ENCODE results near the gene RABL6.
"Not testable (repeated sequence)": the region's sequence is repeated elsewhere in the genome, so short reads cannot be mapped to it uniquely, and the experiment has no call there.

Gene RABL6

DNA sequence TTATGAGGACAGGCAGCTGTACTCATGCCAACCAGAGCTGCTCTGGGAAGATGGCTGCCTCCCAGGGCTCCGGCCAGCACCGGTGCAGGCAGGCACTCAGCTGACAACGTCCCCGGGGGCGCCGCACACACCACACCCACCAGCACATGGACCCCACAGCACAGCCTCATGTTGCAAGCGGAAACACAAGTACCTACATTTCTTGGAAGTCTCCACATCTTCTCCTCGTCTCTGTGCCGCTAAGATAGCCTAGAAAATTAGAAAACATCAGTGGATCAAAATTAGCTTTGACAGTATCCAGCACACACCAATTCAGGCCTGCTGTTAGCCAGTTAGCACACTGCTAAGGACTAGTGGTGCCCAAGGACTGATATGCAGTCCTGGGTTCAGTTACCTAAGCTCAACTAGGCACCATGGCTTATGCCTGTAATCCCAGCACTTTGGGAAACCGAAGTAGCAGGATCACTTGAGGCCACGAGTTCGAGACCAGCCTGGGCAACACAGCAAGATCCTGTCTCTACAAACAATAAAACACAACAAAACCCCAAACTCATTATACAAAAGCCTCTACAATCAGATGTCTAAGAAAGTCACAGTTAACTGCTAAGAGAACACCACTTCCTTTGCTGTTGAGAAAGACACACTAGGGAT lies 56.0 kb downstream of the RABL6 start:
- H3K36me3 ChIP-seq = peaks cover 42% of the 10 kb centered on the region
- TF ChIP-seq, protein P1, sequence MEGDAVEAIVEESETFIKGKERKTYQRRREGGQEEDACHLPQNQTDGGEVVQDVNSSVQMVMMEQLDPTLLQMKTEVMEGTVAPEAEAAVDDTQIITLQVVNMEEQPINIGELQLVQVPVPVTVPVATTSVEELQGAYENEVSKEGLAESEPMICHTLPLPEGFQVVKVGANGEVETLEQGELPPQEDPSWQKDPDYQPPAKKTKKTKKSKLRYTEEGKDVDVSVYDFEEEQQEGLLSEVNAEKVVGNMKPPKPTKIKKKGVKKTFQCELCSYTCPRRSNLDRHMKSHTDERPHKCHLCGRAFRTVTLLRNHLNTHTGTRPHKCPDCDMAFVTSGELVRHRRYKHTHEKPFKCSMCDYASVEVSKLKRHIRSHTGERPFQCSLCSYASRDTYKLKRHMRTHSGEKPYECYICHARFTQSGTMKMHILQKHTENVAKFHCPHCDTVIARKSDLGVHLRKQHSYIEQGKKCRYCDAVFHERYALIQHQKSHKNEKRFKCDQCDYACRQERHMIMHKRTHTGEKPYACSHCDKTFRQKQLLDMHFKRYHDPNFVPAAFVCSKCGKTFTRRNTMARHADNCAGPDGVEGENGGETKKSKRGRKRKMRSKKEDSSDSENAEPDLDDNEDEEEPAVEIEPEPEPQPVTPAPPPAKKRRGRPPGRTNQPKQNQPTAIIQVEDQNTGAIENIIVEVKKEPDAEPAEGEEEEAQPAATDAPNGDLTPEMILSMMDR (IDR thresholded peaks at IDR 0.05; ENCODE audit: low read depth, low read length) = no peak
- peaks cover 3% of the 10 kb centered on the region; the same call in 1 of the 2 replicates for H3K9me3 ChIP-seq
- peaks cover 9% of the 10 kb centered on the region for H3K4me1 ChIP-seq
- no peak for DNase-seq
- H3K4me3 ChIP-seq (ENCODE audit: low read depth, low read length) = no peak overlapping the region
- H3K27me3 ChIP-seq = no peaks in the 10 kb centered on the region

DNA sequence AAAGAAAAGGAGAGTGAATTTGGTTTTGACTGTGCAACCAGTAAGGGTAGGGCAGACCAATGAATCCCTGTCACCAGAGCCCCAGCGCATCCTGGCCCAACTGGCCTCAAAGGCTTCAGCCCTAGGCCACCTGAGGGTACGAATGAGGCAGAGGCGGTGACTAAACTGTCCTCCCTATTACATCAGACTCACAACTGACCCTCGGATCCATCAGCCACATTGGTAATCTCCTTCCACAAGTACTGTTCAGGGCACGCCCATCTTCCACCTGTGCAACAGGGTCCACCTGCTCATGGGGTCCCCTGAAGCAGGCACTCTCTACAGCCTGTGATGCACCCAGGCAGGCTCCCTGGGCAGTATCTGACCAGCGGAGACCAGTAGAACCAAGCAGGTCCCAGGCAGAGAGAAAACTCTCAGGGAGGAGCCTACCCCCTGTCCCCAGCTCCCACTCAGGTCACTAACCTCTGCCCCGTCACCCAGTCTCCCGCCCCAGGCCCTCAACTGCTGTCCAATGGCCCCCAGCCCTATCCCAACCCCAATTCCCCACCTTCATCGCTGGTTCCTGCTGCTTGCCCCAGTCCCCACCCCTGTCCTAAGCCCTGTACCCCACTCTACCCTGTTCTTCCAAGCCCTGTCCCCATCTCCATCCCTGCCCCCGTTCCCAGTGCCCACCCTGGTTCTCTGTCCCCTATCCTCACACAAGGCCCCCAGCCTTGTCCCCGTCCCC lies 57.5 kb downstream of the RABL6 start:
- peaks cover 3% of the 10 kb centered on the region; the same call in 1 of the 2 replicates for H3K9me3 ChIP-seq
- H3K36me3 ChIP-seq = peaks cover 42% of the 10 kb centered on the region

DNA sequence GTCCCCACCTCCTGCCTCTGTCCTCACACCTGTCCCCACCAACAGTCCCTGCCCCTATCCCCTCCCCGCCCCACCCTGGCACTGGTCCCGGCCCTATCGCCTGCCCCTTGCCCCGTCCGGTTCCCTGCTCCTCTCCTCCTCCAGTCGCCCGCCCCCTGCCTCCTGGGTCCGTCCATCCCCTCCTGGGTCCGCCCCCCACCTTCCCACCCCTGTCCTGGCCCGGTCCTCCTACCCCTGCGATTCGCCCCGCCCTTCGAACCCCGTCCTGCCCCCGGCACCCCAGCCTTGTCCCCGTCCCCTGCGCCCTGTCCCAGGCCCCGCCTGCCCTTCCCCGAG lies 58.0 kb downstream of the RABL6 start:
- no peaks in the 10 kb centered on the region for H3K27me3 ChIP-seq
- peak overlapping the region; percentile 74 for H3K4me3 ChIP-seq (ENCODE audit: low read depth, low read length)
- TF ChIP-seq, protein P1 (IDR thresholded peaks at IDR 0.05; ENCODE audit: low read depth, low read length) = no peak

More for the DNA sequence above, 57.5 kb downstream of the RABL6 start:
- Histone ChIP-seq H3K27me3 (no peaks in the 10 kb centered on the region), H3K4me3 (ENCODE audit: low read depth, low read length) (peak overlapping the region; percentile 74), H3K4me1 (no peaks in the 10 kb centered on the region)
- TF ChIP-seq, protein P1 (IDR thresholded peaks at IDR 0.05; ENCODE audit: low read depth, low read length) = no peak
- no peak for DNase-seq

DNA sequence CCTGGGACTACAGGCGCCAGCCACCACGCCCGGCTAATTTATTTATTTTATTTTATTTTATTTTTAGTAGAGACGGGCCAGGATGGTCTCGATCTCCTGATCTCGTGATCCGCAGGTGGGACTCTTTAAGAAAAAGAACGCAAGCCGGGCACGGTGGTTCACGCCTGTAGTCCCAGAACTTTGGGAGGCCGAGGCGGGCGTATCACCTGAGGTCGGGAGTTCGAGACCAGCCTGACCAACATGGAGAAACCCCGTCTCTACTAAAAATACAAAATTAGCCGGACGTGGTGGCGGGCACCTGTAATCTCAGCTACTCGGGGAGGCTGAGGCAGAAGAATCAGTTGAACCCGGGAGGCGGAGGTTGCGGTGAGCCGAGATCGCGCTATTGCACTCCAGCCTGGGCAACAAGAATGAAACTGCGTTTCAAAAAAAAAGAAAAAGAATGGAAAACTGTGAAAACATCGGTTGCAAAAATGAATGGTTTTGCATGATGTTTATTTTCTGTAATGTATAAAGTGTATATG lies 59.2 kb downstream of the RABL6 start:
- Histone ChIP-seq H3K36me3 (peaks cover 29% of the 10 kb centered on the region), H3K9me3 (peaks cover 10% of the 10 kb centered on the region; the same call in 1 of the 2 replicates)

More for the DNA sequence above, 58.0 kb downstream of the RABL6 start:
- H3K9me3 ChIP-seq = peaks cover 5% of the 10 kb centered on the region; the same call in 1 of the 2 replicates
- H3K36me3 ChIP-seq = peaks cover 40% of the 10 kb centered on the region
- peak; percentile 29 for DNase-seq
- H3K4me1 ChIP-seq = no peaks in the 10 kb centered on the region

DNA sequence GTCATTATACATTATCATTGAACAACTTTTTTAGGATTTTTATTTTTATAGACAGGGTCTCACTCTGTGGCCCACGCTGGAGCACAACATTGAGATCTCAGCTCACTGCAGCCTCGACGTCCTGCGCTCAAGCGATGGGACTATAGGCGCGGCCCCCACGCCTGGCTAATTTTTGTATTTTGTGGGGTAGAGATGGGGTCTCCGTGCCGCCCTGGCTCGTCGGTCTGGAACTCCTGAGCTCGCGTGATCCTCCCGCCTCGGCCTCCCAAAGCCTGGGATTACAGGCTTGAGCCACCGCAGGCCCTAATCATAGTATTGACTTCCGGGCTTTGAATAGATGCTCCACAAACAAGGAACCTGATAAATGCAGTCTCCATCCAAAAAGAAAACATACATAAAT lies 59.7 kb downstream of the RABL6 start:
- no peaks in the 10 kb centered on the region for H3K4me1 ChIP-seq
- no peak overlapping the region for H3K4me3 ChIP-seq (ENCODE audit: low read depth, low read length)
- TF ChIP-seq, protein P1 (IDR thresholded peaks at IDR 0.05; ENCODE audit: low read depth, low read length) = no peak
- no peaks in the 10 kb centered on the region for H3K27me3 ChIP-seq
- H3K36me3 ChIP-seq = peaks cover 24% of the 10 kb centered on the region
- H3K9me3 ChIP-seq = peaks cover 10% of the 10 kb centered on the region; the same call in 1 of the 2 replicates
- no peak for DNase-seq

More for the DNA sequence above, 59.2 kb downstream of the RABL6 start:
- peak overlapping the region; percentile 40 for H3K4me3 ChIP-seq (ENCODE audit: low read depth, low read length)
- not testable (repeated sequence) for H3K4me1 ChIP-seq, H3K27me3 ChIP-seq, DNase-seq

DNA sequence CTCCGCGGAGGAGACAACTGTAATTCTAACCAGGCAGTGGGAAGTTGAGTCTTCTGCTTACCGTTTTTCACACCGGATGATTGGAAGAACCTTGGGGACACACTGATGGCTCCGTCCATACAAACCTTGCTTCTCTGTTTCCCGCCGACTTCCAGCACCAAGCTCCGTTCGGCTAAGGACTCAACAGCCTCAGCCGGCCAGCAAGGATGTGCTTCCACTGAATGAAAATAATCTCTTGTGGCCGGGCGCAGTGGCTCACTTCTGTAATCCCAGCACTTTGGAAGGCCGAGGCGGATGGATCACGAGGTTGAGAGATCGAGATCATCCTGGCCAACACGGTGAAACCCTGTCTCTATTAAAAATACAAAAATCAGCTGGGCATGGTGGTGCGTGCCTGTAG lies 60.2 kb downstream of the RABL6 start:
- Histone ChIP-seq H3K36me3 (peaks cover 19% of the 10 kb centered on the region), H3K4me1 (no peaks in the 10 kb centered on the region), H3K27me3 (no peaks in the 10 kb centered on the region), H3K9me3 (peaks cover 10% of the 10 kb centered on the region; the same call in 1 of the 2 replicates), H3K4me3 (ENCODE audit: low read depth, low read length) (no peak overlapping the region)
- TF ChIP-seq, protein P1 (IDR thresholded peaks at IDR 0.05; ENCODE audit: low read depth, low read length) = no peak
- no peak for DNase-seq

Data from BE2C (cell line).